PC-3 (cell line): ENCODE results near the gene PTPRN2.
A peak's percentile ranks its signal among the peaks of the same experiment; 100 is the strongest.

ENCODE experiments used
- CTCF ChIP-seq: fragments of 300-600 bp; sonication (generic); conservative IDR thresholded peaks from 2 replicates; pipeline ENCODE4 v1.5.1; 2017; ENCODE audit warnings: antibody characterized with exemption, low read depth, mild to moderate bottlenecking, low read length
- EZH2 ChIP-seq: fragments of 300-600 bp; sonication (generic); IDR thresholded peaks from one replicate; pipeline ENCODE4 v1.6.1; 2017; ENCODE audit warnings: antibody characterized with exemption, mild to moderate bottlenecking, low read length; ENCODE audit not compliant: unreplicated experiment
- EZH2phosphoT487 ChIP-seq: fragments of 300-600 bp; sonication (generic); IDR thresholded peaks from 2 replicates; pipeline ENCODE4 v1.6.1; 2018; ENCODE audit warnings: mild to moderate bottlenecking, antibody characterized with exemption, low read length, borderline replicate concordance

- TF ChIP-seq CTCF (peak; percentile 68), EZH2 (no peak), EZH2phosphoT487 (no peak)
Measured at GRCh38 chr7:158325530-158326381, 261.9 kb downstream of the PTPRN2 start.
